Stimulated activated effector memory CD8-positive, alpha-beta T cell treated with anti-CD3 and anti-CD28 coated beads, Interleukin-12 subunit alpha, Interleukin-12 subunit beta, amount 100 ng/mL, for 72 hours (primary cell): ENCODE measurements around the gene DPPA3.
"Not testable (repeated sequence)": the region's sequence is repeated elsewhere in the genome, so short reads cannot be mapped to it uniquely, and the experiment has no call there.

Experiments
- ATAC-seq: fragments of 150-1000 bp; cut with Tn5 transposase; 2 replicates; pipeline ENCODE4 v1.10.0; 2021
- DNase-seq, 2 donors: peaks; one replicate each; pipeline ENCODE4 v3.0.0; 2021 to 2022; ENCODE audit warnings: low spot score in 2 of 2
- H3K27ac Mint-ChIP-seq: one replicate; pipeline ENCODE4 v1.8.0; 2022; ENCODE audit warnings: mild to moderate bottlenecking, mixed read lengths
- H3K36me3 Mint-ChIP-seq: one replicate; pipeline ENCODE4 v1.8.0; 2022; ENCODE audit warnings: mild to moderate bottlenecking, mixed read lengths
- H3K4me1 Mint-ChIP-seq: one replicate; pipeline ENCODE4 v1.8.0; 2022; ENCODE audit warnings: mixed read lengths
- H3K4me3 Mint-ChIP-seq: one replicate; pipeline ENCODE4 v1.8.0; 2022; ENCODE audit warnings: mild to moderate bottlenecking, mixed read lengths
- H3K9me3 Mint-ChIP-seq: one replicate; pipeline ENCODE4 v1.8.0; 2022; ENCODE audit warnings: mixed read lengths

DPPA3 gene

DNA sequence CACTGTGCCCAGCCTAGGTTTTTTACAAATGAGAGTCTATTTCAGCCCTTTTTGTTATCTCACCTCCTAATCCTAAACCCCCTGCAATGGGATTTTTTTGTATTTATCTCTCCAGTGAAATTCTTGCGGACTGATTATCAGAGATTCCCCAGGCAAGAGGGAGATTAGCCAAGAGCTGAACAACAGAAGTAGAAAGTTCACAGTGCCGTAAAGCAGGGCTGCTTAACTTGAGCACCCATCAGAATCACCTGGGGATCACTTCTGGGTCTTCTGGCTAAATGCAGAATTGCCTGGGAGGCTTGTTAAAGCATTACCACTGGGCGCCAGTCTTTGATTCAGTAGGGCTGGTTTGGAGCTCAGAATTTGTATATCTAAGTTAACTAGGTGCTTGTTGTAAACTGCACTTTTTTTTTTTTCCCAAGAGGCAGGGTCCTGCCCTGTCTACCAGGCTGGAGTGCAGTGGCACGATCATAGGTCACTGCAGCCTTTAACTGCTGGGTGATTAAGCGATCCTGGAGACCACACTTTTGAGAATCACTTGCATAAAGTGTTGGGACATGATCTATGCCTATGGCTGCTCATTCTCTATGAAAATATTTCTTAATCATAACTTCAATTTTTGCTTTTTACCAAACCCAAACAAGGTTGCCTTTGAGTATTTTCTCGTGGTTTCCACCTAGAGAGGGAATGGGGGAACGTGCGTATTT lies 1.1 kb upstream of the DPPA3 start:
- H3K9me3 Mint-ChIP-seq = no peaks in the 10 kb centered on the region
- H3K36me3 Mint-ChIP-seq = no peaks in the 10 kb centered on the region
- H3K4me3 Mint-ChIP-seq = no peak overlapping the region
- no peaks in the 10 kb centered on the region for H3K4me1 Mint-ChIP-seq
- DNase-seq (no peak), ATAC-seq (no peak)
- no peak overlapping the region for H3K27ac Mint-ChIP-seq

DNA sequence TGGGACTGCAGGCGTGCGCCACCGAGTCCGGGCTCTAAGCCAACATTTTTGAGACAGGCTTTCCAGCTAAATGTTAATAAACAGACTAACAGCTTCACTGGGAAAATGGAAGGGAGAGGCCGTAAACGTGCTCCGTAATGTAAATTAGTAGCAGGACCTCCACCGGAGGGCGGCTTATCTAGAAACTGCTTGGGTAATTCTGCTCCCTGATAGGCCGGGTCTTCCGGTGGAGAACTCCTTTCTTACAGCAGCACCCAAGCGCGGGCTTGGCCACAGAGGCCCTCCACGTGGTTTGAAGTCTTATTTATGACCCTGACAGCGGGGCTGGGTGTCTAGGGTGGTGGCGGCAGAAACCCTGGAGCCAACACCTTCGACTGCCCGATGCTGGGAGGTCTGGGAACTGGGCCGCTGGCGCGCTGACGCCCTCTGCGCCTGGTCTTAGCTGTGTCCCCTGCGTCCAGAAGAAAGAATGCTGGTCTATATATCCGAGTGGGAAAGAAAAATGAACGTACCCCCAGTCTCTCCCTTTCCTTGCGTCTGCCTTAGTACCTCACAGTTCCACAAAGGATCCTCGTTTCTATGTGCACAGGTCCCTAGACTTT lies 1.7 kb downstream of the DPPA3 start:
- Mint-ChIP-seq H3K9me3 (no peaks in the 10 kb centered on the region), H3K36me3 (no peaks in the 10 kb centered on the region), H3K4me3 (no peak overlapping the region), H3K27ac (no peak overlapping the region), H3K4me1 (no peaks in the 10 kb centered on the region)
- ATAC-seq = no peak
- DNase-seq = no peak

DNA sequence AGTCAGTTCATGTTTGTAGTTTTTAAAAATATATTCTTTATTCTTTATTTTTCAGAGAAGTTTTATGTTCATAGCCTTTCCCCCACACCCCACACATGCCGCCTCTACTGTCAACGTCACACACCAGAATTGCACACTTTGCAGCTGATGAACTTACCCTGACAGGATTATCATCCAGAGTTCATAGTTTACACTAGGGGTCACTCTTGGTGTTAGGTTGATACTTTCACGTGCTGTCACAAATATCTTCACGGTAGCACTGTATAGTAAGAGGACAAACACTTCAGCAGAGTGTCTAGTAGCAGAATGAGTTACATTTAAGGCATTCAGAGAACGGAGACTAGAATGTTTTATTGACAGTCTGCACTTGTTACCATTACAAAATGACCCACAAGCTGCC lies 5.1 kb downstream of the DPPA3 start:
- DNase-seq (no peak), ATAC-seq (no peak)
- Mint-ChIP-seq H3K4me1 (no peaks in the 10 kb centered on the region), H3K27ac (no peak overlapping the region), H3K9me3 (no peaks in the 10 kb centered on the region), H3K4me3 (no peak overlapping the region), H3K36me3 (no peaks in the 10 kb centered on the region)

DNA sequence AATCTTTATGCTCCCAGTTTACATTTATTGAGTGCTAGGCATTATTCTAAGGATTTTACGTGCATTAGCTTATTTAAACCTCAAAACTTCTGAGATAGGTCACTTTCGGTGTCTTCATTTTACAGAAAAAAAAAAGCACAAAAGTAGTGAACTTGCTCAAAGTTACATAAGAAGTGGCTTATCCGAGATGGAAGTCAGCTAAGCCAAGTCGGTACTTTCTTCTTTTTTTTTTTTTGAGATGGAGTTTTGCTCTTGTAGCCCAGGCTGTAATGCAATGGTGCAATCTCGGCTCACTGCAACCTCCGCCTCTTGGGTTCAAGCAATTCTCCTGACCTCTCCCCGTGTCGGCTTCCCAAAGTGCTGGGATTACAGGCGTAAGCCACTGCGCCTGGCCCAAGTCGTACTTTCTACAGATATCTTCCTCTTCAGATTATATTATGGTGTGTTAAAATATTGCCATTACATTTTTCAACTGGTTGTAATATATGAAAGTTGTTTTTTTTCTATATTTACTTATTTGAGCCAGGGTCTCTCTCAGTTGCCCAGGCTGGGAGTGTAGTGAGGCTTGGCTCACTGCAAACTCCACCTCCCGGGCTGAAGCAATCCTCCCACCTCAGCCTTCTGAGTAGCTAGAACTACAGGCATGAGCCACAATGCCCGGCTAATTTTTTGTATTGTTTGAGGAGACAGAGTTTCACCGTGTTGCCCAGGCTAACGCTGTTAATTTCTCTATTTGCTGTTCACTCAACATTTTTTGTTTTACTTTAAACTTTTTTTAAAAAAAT lies 8.9 kb downstream of the DPPA3 start:
- no peaks in the 10 kb centered on the region for H3K9me3 Mint-ChIP-seq
- H3K36me3 Mint-ChIP-seq = no peaks in the 10 kb centered on the region
- DNase-seq (no peak), ATAC-seq (no peak)
- no peak overlapping the region for H3K27ac Mint-ChIP-seq
- H3K4me3 Mint-ChIP-seq = no peak overlapping the region
- no peaks in the 10 kb centered on the region for H3K4me1 Mint-ChIP-seq

DNA sequence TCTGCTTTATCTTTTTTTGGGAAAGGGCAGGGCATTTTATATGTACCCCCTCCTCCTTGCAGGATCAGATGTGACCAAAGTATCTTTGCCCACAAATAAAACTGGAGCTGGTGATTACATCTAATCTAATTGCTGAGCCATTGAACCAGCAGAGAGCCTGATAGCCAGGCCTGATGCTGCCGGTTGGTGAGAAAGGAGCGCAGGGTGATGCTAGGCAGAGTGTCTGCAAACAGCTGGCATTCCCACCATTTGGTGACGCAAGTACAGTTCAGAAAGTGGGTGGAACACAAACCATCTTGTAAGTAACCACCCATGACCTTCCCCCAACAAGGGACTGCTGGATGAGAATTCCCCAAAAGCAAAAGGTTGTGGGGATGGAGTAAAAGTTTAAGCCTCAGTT lies 12.7 kb downstream of the DPPA3 start:
- ATAC-seq = no peak
- Mint-ChIP-seq H3K4me3 (no peak overlapping the region), H3K27ac (no peak overlapping the region), H3K4me1 (no peaks in the 10 kb centered on the region), H3K9me3 (no peaks in the 10 kb centered on the region), H3K36me3 (no peaks in the 10 kb centered on the region)
- no peak for DNase-seq

DNA sequence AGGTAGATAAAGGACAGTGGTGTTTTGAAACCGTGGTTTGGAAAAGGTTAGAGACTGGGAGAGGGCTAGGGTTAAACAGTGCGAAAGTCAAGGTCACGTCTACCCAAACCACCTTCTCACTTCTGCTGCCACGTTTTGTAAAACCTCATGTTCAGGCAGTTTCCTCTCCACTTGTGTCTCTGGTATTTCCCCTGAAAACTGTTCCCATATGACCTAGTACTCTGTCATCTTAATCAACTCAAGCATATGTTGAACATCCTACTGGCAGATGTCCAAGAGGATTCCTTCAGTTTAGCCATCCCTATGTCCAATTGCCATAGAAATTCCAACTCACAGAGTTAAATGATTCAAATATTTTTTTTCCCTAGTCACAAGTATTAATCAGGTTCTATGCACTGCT lies 18.5 kb downstream of the DPPA3 start:
- Mint-ChIP-seq H3K4me1 (no peaks in the 10 kb centered on the region), H3K36me3 (no peaks in the 10 kb centered on the region)
- no peak for ATAC-seq

DNA sequence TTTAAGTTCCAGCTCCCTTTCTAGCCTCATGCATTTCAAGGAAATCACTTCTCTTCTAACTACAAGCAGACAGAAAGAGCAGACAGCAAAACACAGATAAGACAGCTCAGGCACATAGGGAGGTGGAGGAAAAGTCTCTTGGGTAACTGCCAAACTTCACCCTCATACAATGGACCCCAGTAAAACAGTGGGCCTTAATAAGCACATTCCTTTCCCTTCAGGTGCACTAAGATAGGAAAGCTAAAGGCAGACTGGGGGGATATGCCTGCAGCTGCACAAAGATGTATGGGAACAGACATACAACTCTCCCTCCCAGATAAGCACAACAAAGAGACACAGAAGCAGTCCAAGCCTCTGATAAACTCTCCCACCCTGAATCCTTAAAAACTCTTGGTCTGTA lies 19.8 kb downstream of the DPPA3 start:
- H3K4me1 Mint-ChIP-seq, H3K9me3 Mint-ChIP-seq, H3K36me3 Mint-ChIP-seq, H3K27ac Mint-ChIP-seq, H3K4me3 Mint-ChIP-seq, ATAC-seq, DNase-seq: not testable (repeated sequence)

More for the DNA sequence above, 18.5 kb downstream of the DPPA3 start:
- Mint-ChIP-seq H3K9me3 (no peaks in the 10 kb centered on the region), H3K27ac (no peak overlapping the region), H3K4me3 (no peak overlapping the region)
- DNase-seq = no peak

DNA sequence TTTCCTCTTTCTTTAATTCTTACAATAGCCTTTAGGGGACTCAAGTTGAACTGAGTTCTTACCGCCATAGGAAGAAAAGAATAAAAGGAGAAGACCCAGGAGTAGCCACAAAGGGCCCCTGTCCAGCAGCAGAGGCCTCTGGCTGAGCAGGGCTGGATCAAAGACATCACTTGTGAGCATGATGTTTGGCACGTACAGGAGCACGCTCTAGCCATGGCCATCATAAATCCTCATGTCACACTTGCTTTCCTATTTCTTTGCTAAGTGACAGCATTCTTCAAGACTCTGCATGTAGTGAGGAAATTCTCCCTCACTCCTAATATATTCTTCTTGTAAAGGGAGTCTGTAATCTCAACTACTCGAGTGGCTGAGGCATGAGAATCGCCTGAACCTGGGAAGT lies 20.3 kb downstream of the DPPA3 start:
- no peak for ATAC-seq
- DNase-seq = no peak

DNA sequence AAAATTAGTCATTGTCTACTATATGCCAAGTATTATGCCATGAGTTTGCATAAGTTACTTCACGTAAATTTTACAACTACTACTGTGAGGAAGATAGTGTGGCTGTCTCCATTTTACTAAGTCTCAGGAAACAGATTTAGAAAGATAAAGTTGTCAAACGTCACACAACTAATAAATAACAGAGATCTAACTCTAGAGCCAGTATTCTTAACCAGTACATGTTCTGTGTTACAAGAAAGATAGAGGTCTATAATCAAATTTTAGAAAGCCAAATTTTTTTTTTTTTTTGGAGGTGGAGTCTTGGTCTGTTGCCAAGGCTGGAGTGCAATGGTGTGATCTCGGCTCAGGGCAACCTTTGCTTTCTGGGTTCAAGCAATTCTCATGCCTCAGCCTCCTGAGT lies 21.8 kb downstream of the DPPA3 start:
- Mint-ChIP-seq H3K9me3 (no peaks in the 10 kb centered on the region), H3K27ac (no peak overlapping the region), H3K4me1 (no peaks in the 10 kb centered on the region), H3K36me3 (no peaks in the 10 kb centered on the region), H3K4me3 (no peak overlapping the region)
- ATAC-seq (no peak), DNase-seq (no peak)

More for the DNA sequence above, 20.3 kb downstream of the DPPA3 start:
- Mint-ChIP-seq H3K9me3 (no peaks in the 10 kb centered on the region), H3K36me3 (no peaks in the 10 kb centered on the region), H3K27ac (no peak overlapping the region), H3K4me1 (no peaks in the 10 kb centered on the region), H3K4me3 (no peak overlapping the region)

DNA sequence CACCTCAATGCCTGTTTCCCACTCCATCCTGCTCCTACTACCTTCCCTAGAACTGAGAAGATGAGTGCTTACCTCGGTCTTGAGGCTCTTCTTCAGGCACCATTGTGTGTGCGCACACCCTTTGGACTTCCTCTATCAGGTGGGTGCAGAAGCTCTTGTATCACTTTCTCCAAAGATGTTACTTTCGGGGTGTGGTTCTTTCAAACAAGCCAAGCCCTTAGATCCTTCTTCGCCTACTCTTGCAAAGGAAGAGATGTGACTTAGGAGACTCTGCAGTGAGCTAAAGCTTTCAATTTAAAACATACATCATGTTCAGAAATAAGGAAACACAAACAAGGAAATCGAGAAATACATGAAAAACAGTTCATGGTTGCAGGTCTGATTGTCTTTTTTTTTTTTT lies 36.0 kb downstream of the DPPA3 start, which contains the start of gene CLEC4C:
Gene CLEC4C, minus strand, starts transcription at position 130 of the 400 bp plus-strand sequence. Its CDS starts 27 bp downstream, at position 103.
- no peak for ATAC-seq
- no peaks in the 10 kb centered on the region for H3K36me3 Mint-ChIP-seq
- no peak within 1 kb of the TSS for H3K27ac Mint-ChIP-seq
- no peak for DNase-seq
- H3K4me1 Mint-ChIP-seq = peaks cover under 1% of the 10 kb centered on the region
- no peak within 1 kb of the TSS for H3K4me3 Mint-ChIP-seq
- peaks cover 4% of the 10 kb centered on the region for H3K9me3 Mint-ChIP-seq

DNA sequence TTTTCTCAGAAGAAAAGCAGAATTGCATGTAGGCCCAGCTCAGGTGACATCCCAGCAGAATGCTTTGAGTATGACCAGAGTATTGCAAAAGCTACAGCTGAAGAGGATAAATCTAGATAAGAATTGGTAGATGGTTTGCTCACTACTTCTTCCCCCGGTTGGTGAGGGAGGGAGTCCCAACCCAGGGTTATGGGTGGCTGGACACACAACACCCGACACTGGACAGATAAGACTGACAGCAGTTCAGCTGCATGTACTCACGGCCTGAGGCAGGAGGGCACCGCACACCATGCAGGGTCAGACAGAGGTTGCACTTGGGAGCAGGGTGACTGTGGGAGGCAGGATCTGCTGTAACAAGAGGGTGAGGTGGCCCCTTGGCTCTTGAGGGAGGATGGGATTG lies 37.6 kb downstream of the DPPA3 start:
- peaks cover 5% of the 10 kb centered on the region for H3K4me1 Mint-ChIP-seq
- DNase-seq (no peak), ATAC-seq (no peak)
- H3K9me3 Mint-ChIP-seq = no peaks in the 10 kb centered on the region
- no peak overlapping the region for H3K27ac Mint-ChIP-seq
- H3K4me3 Mint-ChIP-seq = no peak overlapping the region
- H3K36me3 Mint-ChIP-seq = no peaks in the 10 kb centered on the region

DNA sequence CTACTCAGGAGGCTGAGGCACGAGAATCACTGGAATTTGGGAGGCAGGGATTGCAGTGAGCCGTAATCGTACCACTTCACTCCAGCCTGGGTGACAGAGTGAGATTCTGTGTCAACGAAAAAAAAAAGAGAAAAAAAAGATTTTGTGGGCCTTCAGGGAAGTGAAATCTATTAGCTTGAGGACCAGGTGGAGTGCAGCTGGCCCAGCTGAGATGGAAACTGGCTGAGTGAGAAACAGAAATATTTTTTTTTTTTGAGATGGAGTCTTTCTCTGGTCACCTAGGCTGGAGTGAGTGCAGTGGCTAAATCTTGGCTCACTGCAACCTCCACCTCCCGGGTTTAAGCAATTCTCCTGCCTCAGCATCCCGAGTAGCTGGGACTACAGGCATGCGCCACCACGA lies 38.2 kb downstream of the DPPA3 start:
- Mint-ChIP-seq H3K36me3 (no peaks in the 10 kb centered on the region), H3K27ac (no peak overlapping the region), H3K4me3 (no peak overlapping the region), H3K9me3 (no peaks in the 10 kb centered on the region), H3K4me1 (peaks cover 5% of the 10 kb centered on the region)
- no peak for ATAC-seq
- DNase-seq = no peak

DNA sequence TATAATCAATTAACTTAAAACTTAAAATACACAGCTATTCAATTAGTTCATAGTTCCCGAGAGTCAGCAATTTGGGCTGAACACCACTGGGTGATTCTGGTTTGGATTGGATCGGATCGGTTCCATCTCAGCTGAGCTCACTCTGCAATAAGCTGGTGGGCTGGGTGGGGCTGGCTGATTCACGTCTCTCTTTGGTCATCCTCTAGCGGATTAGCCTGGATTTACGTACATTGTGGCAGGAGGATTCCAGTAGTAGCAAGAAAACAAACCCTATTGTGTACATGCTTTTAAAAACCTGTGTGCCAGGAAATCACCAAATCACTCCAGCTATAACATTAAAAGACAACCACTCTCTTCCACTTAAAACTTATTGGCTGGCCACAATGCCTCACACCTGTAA lies 39.1 kb downstream of the DPPA3 start:
- no peak overlapping the region for H3K27ac Mint-ChIP-seq
- H3K4me1 Mint-ChIP-seq = peaks cover 5% of the 10 kb centered on the region
- no peak for DNase-seq
- no peak overlapping the region for H3K4me3 Mint-ChIP-seq
- ATAC-seq = no peak
- no peaks in the 10 kb centered on the region for H3K36me3 Mint-ChIP-seq
- no peaks in the 10 kb centered on the region for H3K9me3 Mint-ChIP-seq

DNA sequence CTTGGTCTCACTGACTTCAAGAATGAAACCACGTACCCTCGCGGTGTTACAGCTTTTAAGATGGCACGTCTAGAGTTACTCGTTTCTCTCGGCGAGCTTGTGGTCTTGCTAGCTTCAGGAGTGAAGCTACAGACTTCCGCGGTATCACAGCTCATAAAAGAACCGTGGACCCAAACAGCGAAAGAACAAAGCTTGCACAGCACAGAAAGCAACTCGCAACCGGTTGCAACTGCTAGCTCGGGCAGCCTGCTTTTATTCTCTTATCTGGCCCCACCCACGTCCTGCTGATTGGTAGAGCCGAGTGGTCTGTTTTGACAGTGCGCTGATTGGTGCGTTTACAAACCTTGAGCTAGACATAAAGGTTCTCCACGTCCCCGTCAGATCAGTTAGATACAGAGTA lies 40.2 kb downstream of the DPPA3 start:
- DNase-seq = peak in 1 of 2 donors; percentile 58
- peak; percentile 74 for ATAC-seq
- H3K27ac Mint-ChIP-seq = no peak overlapping the region
- H3K36me3 Mint-ChIP-seq = no peaks in the 10 kb centered on the region
- H3K9me3 Mint-ChIP-seq = no peaks in the 10 kb centered on the region
- peaks cover 5% of the 10 kb centered on the region for H3K4me1 Mint-ChIP-seq
- H3K4me3 Mint-ChIP-seq = no peak overlapping the region

DNA sequence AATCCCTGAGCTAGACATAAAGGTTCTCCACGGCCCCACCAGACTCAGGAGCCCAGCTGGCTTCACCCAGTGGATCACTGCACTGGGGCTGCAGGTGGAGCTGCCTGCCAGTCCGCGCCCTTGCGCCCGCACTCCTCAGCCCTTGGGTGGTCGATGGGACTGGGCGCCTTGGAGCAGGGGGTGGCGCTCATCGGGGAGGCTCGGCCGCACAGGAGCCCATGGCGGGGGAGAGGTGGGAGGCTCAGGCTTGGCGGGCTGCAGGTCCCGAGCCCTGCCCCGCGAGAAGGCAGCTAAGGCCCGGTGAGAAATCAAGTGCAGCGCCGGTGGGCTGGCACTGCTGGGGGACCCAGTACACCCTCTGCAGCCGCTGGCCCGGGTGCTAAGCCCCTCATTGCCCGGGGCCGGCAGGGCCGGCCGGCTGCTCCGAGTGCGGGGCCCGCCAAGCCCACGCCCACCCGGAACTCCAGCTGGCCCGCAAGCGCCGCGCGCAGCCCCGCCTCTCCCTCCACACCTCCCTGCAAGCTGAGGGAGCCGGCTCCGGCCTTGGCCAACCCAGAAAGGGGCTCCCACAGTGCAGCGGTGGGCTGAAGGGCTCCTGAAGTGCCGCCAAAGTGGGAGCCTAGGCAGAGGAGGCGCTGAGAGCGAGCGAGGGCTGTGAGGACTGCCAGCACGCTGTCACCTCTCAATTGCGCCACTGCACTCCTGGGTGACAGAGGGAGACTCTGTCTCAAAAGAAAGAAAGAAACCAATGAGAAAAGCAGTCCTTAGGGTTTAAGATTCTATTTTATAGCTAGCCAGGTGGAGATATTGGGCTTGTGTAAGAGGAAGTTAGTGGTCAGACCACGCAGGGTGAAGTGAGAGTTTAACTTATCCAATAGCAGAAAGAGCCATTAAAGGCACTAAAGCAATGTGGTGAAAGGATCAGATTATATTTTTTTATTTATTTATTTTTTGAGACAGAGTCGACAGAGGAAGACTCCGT lies 41.0 kb downstream of the DPPA3 start:
- not testable (repeated sequence) for H3K9me3 Mint-ChIP-seq, DNase-seq, ATAC-seq, H3K36me3 Mint-ChIP-seq, H3K4me1 Mint-ChIP-seq, H3K27ac Mint-ChIP-seq, H3K4me3 Mint-ChIP-seq
